GM12878 (cell line): Measurements from ENCODE around the gene FLACC1. TPM values are rescaled to one million over a fixed set of nuclear protein-coding genes. Genes with fewer than 3 reads are reported as not detected.
A peak's percentile ranks its signal among the peaks of the same experiment; 100 is the strongest.

Experiments
- BACH1 ChIP-seq: fragments of 450-650 bp; IDR thresholded peaks from 2 replicates; pipeline ENCODE4 v1.6.1; 2017; ENCODE audit warnings: mild to moderate bottlenecking, borderline replicate concordance
- HCFC1 ChIP-seq: fragments of 150-350 bp; IDR thresholded peaks from 2 replicates; pipeline ENCODE4 v1.6.1; 2014; ENCODE audit warnings: low read length
- IRF5 ChIP-seq: fragments of 450-650 bp; IDR thresholded peaks from 2 replicates; pipeline ENCODE4 v1.6.1; 2017; ENCODE audit warnings: borderline replicate concordance
- RELA ChIP-seq: fragments of 450-650 bp; IDR thresholded peaks from 2 replicates; pipeline ENCODE4 v1.8.0; 2014; ENCODE audit warnings: borderline replicate concordance; ENCODE audit not compliant: partially characterized antibody
- ZBTB4 ChIP-seq: fragments of 450-650 bp; formaldehyde crosslinking; IDR thresholded peaks from 2 replicates; pipeline ENCODE4 v1.4.0; 2022; ENCODE audit warnings: mild to moderate bottlenecking, moderate library complexity
- ZNF384 ChIP-seq: IDR thresholded peaks from 2 replicates; pipeline ENCODE4 v1.6.1; 2012; ENCODE audit warnings: low read depth, mild to moderate bottlenecking, low read length, improper control_type of control experiment, borderline replicate concordance
- polyA plus RNA-seq, 11 experiments: library from polyadenylated mRNA; depleted of rRNA in 4 of 11; unstranded in 6 of 11; stranded (reverse) in 5 of 11; fragments of >200 nt; fragmentation: Nextera tagmentation in 4 of 11; fragmentation: Illumina TruSeq in 1 of 11; extraction: Ambion mirVana in 4 of 11; extraction: Trizol in 1 of 11; gene quantifications; 1 replicate in 1 of 11; 2 replicates in 10 of 11; pipeline versions ENCODE4 v1.2.1 to v1.2.3, GENCODE V29; 2011 to 2016; ENCODE audit warnings: inconsistent platforms in 2 of 11, missing spikeins in 2 of 11, low read depth in 1 of 11
- total RNA-seq, 4 experiments: library from RNA; depleted of rRNA in 3 of 4; stranded (reverse); fragments of >200 nt in 3 of 4; fragmentation: Illumina TruSeq in 1 of 4; extraction: Trizol in 1 of 4; gene quantifications; 2 replicates each; pipeline versions ENCODE4 v1.2.1 to v1.2.3, GENCODE V29; 2013 to 2021
- TF ChIP-seq, protein P1 (sequence below), 3 experiments: IDR thresholded peaks in 2 of 3; conservative IDR thresholded peaks in 1 of 3; 2 replicates each; pipeline ENCODE4 v1.5.1; 2011; ENCODE audit warnings: low read depth in 3 of 3, low read length in 3 of 3, mild to moderate bottlenecking in 3 of 3, control low read depth in 2 of 3, moderate library complexity in 2 of 3, inconsistent platforms in 1 of 3, mixed read lengths in 1 of 3; ENCODE audit not compliant: control insufficient read depth in 2 of 3, insufficient read depth in 1 of 3; ENCODE audit errors: extremely low read depth in 1 of 3

FLACC1 gene
- total and polyA plus RNA-seq, 10 of the 15 experiments (the other 5 are each of a cell fraction or from before 2014, with no cell fraction given): 0.08 to 0.54 (median 0.30) TPM; not detected in 2

GRCh38 chr2:201363857-201364560 lies 6.9 kb upstream of the FLACC1 start (continued):
- TF ChIP-seq RELA (no peak), IRF5 (no peak), HCFC1 (no peak), ZNF384 (no peak), ZBTB4 (no peak), BACH1 (no peak)
- TF ChIP-seq, protein P1, sequence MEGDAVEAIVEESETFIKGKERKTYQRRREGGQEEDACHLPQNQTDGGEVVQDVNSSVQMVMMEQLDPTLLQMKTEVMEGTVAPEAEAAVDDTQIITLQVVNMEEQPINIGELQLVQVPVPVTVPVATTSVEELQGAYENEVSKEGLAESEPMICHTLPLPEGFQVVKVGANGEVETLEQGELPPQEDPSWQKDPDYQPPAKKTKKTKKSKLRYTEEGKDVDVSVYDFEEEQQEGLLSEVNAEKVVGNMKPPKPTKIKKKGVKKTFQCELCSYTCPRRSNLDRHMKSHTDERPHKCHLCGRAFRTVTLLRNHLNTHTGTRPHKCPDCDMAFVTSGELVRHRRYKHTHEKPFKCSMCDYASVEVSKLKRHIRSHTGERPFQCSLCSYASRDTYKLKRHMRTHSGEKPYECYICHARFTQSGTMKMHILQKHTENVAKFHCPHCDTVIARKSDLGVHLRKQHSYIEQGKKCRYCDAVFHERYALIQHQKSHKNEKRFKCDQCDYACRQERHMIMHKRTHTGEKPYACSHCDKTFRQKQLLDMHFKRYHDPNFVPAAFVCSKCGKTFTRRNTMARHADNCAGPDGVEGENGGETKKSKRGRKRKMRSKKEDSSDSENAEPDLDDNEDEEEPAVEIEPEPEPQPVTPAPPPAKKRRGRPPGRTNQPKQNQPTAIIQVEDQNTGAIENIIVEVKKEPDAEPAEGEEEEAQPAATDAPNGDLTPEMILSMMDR (IDR thresholded peaks at IDR 0.05 in 2 of 3, conservative IDR thresholded peaks at IDR 0.05 in 1 of 3; ENCODE audit: control insufficient read depth in 2 of 3, extremely low read depth in 1 of 3, insufficient read depth in 1 of 3, low read depth in 3 of 3, low read length in 3 of 3): peak; percentile 83 to 86 (median 86)
